GM19351 (cell line): ENCODE data around the gene RHOBTB3.
A peak's percentile ranks its signal among the peaks of the same experiment; 100 is the strongest.

ENCODE experiments used
- ATAC-seq: cut with Tn5 transposase; IDR thresholded peaks from one replicate; pipeline ENCODE4 v1.9.1; 2021; ENCODE audit warnings: mild to moderate bottlenecking, moderate library complexity; ENCODE audit not compliant: unreplicated experiment

The RHOBTB3 gene

DNA sequence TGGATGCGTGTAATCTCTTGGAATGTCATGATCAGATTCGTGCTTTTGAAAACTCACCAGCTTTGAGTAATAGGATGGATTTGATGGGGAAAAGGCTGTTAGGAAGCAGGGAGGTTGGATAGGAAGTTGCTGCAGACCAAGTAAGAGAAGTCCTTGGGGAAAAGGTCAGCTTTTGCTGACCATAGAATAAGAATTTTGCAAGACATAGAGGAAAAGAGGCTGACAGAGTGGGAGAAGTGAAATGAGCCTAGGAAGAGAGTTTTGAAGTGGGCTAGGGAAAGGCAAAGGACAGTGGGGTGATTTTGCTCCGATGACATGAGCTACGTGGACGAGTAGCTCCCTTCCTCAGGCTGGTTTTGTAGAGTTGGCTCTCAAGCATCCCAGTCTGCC, 31.5 kb downstream of the RHOBTB3 start:
- ATAC-seq: no peak

DNA sequence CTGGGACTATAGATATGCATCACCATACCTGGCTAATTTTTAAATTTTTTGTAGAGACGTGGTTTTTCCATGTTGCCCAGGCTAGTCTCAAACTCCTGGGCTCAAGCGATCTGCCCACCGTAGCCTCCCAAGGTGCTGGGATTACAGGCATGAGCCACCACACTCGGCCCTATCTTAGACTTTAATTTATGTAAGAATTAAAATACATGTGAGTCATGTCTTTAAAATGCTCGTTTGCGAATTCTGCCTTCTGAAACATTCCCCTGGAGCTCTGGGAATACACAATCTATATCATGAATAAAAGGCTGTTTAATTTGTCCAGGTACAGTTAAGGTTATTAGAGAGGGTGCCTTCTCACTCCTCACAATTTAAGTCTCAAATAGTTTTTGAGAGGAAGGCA, 32.8 kb downstream of the RHOBTB3 start:
- no peak for ATAC-seq

GRCh38 chr5:95768731-95769130, 37.6 kb downstream of the RHOBTB3 start:
- ATAC-seq: no peak

GRCh38 chr5:95770830-95771708, 39.9 kb downstream of the RHOBTB3 start:
- ATAC-seq: no peak

GRCh38 chr5:95771892-95772291, 40.8 kb downstream of the RHOBTB3 start:
- no peak for ATAC-seq

- ATAC-seq: no peak
Observed at GRCh38 chr5:95773335-95774059, 42.4 kb downstream of the RHOBTB3 start.

DNA sequence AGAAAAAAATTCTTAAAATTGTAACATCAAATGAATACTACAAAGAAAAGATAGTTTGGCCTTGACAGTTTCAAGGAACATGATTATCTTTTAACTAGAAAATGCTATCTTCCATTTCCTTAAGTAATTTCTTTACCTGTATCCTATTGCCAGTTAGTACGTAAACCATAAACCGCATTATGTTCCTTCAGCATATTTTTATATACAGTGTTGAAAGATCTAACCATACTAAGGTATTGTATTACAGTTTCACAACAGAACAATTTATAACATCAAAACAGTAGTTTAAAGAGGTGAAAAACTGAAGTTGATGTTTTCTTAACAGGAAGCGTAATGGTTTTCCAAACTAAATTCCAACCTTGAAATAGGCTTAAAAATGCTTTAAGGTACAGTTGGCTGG, 46.3 kb downstream of the RHOBTB3 start:
- ATAC-seq: no peak

DNA sequence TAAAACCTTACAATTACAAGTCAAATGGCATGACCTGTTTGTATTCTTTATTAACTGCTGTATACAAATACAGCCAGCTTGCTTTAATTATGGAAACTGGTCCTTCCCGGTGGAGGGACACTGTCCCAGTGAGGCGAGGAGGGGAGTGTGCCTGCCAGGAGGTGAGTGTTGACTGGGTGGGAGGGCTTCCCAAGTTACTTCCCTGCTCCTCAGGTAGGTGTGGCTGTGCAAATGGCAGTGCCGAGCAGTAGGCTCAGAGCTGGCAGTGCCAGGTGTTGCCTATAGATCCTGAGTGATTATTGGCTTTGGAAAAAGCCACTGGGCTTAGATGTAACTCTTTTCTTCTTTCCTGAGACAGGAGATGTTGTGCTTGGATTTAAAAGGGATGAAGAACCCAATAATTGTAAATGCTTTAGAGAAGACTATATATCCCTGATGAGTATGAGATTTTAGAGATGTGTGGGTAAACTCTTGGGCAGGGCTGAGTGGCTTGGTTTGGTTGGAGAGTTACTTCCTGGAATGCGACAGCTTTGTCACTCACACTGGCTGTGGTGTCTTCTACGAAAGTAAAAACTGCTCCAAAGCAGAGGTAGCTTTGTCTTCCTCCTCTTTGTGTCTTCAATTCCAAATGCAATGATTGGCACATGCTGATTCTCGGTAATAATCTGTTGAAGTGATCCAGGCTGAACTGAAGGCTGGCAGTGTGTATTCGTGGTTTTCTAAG, 47.7 kb downstream of the RHOBTB3 start:
- ATAC-seq: no peak

DNA sequence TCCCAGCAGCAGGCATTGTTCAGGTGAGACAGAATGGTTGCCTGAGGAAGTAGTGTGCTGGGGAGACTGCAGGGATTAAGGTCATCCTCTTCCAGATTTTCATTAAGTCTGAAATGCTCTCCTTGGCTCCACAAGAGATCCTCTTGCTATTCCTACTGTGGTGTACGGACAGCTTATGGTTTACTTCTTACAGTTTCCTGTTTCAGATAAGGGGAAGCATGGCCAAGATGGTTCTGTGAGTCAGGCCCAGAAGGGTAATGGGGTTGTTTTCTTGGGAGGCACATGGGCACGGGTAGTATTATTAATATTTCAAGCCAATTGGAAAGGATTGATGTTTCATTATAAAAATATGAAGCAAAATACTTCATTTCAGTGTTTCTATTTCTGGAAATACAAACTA, 48.5 kb downstream of the RHOBTB3 start:
- no peak for ATAC-seq

- no peak for ATAC-seq
Observed at GRCh38 chr5:95780597-95780996, 49.5 kb downstream of the RHOBTB3 start.

DNA sequence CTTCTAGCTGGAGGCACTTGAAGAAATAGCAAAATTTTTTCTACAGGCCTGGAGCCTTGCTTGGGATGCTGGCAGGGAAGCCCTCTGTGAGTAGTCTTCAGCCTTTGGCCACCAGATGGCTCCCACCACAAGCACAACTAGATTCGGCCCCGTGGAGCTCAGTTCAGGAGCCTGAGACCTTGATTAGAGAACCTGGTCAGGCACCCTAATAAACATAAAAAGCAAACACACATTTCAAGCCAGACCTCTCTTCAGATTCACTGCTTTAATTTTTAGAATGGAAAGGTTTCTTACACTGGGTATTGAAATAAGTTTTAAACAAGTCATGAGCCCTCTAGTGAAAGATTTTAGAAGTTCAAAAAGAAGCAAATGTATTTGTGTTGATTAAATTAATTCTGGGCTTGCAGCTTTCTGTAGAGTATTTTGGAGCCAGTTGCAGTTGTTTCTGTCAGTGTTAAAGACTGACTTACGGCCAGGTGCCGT, 50.0 kb downstream of the RHOBTB3 start:
- ATAC-seq: peak; percentile 99

- ATAC-seq: no peak
Observed at GRCh38 chr5:95782181-95782580, 51.0 kb downstream of the RHOBTB3 start.

DNA sequence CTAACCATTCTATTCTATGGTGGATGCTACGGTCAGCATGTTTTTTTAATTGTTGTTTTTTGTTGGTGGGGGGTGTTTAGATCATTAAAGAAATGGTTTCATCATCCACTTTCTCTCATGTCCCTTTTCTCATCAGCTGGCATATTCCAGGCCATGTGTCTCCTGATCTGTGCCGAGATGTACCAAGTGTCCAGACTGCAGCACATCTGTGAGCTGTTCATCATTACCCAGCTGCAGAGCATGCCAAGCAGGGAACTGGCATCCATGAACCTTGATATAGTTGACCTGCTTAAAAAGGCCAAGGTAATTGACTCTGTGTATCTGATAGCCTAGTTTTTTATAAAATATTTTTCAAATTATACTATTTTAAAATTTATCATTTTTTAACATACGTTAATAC, 52.5 kb downstream of the RHOBTB3 start:
- ATAC-seq: no peak

DNA sequence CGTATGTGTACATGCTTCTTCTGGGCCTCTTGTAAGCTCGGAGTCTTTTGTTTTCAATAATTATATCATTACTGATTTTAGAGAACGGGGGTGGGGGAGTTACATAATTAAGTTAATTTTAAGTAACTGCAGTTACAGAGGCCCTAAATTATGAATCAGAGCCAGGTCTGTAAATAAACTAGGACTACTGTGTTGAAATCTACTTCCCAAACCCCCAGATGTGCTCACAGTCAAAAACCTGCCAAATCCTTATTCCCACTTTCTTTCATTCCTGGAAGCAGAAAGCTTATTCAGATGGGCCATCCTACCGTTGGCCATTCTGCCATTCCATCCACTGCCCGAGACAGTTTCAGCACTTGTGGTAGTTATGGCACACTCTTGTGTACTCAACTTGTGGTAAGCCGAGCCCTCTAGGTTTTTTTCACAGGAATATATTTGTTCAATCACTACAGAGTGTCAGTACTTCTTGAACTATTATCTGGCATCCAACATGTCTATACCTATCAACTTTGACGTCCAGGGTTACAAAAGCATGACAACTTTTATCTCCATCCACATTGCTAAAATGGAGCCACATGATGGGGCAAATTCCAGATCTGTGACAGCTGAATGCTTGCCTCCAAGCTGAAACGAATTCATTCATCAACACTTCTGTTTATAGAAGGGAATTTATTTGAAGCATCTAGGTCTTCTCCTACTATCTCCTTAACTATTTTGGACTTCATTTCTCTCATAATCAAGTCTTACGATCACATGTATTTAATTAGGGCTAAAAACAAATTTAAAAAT, 53.6 kb downstream of the RHOBTB3 start:
- no peak for ATAC-seq

- no peak for ATAC-seq
Observed at GRCh38 chr5:95786821-95787418, 55.8 kb downstream of the RHOBTB3 start.

- no peak for ATAC-seq
Observed at GRCh38 chr5:95788493-95788892, 57.4 kb downstream of the RHOBTB3 start.

DNA sequence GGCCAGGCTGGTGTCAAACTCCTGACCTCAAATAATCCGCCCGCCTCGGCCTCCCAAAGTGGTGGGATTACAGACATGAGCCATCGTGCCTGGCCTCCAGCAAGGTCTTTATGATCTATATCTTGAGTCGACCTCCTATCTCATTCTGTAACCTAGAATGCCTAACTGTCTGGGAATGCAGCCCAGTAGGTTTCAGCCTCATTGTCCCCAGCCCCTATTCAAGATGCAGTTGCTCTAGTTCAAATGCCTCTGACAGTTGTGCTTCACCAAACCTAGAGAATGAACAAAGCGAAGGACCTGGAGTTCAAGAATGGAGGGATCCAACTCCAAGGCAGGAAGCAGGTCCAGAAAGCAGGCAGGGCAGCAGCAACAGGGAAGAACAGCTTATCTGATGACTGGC, 60.6 kb downstream of the RHOBTB3 start:
- no peak for ATAC-seq

GRCh38 chr5:95794070-95794516, 63.0 kb downstream of the RHOBTB3 start:
- ATAC-seq: no peak

DNA sequence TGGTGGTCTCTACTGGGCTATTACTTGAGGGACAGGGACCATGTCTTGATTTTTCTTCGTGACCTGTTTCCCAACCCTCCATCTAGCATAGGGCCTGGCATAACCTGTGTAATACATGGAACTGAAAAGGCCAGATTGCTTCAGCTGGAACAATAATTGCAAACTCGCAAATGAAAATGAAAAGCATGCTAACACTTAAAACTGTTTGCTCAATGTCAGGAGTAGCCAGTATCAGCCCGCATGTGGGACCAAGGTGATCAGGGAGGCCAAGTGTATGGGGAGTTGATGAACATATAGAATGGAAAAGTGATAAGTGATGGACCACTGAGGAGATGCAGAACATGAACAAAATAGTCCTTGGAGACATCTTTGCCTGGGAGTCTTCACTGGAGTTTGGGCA, 66.2 kb downstream of the RHOBTB3 start:
- no peak for ATAC-seq

DNA sequence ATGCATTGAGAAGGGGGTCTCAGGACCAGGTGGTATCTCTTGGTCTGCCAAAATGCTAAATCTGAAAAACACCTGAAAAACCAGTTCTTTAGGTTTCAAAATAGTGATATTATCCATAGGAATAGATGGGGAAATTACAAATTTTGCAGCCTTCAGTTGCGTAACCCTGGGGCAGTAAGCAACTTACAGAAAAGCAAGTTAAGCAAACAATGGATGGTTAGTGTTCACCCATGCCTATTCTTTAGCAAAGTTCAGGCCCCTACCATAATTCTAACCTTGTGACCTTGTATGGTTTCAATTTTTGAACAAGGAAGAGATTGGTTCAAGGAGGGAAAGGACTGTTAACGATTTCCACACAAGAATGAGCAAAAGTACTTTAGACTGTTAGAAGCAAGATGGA, 66.9 kb downstream of the RHOBTB3 start:
- ATAC-seq: no peak
